ENCODE measurements around the gene ZNF592. TPM values are rescaled to one million over a fixed set of nuclear protein-coding genes. Genes with fewer than 3 reads are reported as not detected.

Gene ZNF592
- total and polyA plus RNA-seq, 11 donors, result 9.7 to 28.6 (median 21.2) TPM

DNA sequence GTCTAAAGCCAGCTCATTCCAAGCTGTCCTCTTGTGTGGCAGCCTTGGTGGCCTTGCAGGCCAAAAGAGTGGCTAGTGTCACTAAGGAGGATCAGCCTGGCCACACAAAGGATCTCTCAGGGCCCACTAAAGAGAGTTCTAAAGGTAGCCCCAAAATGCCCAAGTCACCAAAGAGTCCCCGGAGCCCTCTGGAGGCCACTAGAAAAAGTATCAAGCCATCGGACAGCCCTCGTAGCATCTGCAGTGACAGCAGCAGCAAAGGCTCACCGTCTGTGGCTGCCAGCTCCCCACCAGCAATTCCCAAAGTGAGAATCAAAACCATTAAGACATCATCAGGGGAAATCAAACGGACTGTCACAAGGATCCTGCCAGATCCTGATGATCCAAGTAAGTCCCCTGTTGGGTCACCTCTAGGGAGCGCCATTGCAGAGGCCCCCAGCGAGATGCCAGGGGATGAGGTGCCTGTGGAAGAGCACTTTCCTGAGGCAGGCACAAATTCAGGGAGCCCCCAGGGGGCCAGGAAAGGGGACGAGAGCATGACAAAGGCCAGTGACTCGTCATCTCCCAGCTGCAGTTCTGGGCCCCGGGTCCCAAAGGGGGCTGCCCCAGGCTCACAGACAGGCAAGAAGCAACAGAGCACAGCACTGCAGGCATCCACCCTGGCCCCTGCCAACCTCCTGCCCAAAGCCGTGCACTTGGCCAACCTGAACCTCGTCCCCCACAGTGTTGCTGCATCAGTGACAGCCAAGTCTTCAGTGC, 35.3 kb downstream of the ZNF592 start:
- ATAC-seq (no peak), DNase-seq (no peak)
- Histone ChIP-seq H3K4me1 (peaks cover 3 to 55% (median 35%) of the 10 kb centered on the region in 12 donors), H3K27ac (no peak overlapping the region), H3K9me3 (no peaks in the 10 kb centered on the region), H3K4me3 (no peak overlapping the region), H3K36me3 (peaks cover 0 to 73% (median 58%) of the 10 kb centered on the region in 9 donors), H3K27me3 (no peaks in the 10 kb centered on the region)
- 70 to 79% (median 73%) methylated on average over 9 to 12 of the region's 12 CpGs for WGBS, 4 donors
- intact Hi-C loops (cut with DNase I), result loop anchor here in 2 of 10 donors (10.0 kb wide), 2 partner anchors 59 to 189 kb away; no protein-coding TSS in a partner anchor
- TF ChIP-seq, protein P1, sequence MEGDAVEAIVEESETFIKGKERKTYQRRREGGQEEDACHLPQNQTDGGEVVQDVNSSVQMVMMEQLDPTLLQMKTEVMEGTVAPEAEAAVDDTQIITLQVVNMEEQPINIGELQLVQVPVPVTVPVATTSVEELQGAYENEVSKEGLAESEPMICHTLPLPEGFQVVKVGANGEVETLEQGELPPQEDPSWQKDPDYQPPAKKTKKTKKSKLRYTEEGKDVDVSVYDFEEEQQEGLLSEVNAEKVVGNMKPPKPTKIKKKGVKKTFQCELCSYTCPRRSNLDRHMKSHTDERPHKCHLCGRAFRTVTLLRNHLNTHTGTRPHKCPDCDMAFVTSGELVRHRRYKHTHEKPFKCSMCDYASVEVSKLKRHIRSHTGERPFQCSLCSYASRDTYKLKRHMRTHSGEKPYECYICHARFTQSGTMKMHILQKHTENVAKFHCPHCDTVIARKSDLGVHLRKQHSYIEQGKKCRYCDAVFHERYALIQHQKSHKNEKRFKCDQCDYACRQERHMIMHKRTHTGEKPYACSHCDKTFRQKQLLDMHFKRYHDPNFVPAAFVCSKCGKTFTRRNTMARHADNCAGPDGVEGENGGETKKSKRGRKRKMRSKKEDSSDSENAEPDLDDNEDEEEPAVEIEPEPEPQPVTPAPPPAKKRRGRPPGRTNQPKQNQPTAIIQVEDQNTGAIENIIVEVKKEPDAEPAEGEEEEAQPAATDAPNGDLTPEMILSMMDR (IDR thresholded peaks at IDR 0.05), result no peak
- no peak for TF ChIP-seq POLR2A (IDR thresholded peaks at IDR 0.05)

DNA sequence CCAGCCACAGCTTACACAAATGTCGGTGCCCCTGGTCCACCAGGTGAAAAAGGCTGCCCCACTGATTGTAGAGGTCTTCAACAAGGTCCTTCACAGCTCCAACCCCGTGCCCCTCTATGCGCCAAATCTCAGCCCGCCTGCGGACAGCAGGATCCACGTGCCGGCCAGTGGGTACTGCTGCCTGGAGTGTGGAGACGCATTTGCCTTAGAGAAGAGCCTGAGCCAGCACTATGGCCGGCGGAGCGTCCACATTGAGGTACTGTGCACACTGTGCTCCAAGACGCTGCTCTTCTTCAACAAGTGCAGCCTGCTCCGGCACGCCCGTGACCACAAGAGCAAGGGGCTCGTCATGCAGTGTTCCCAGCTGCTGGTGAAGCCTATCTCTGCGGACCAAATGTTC, 35.9 kb downstream of the ZNF592 start:
- TF ChIP-seq, protein P1 (IDR thresholded peaks at IDR 0.05), result no peak
- no peak for TF ChIP-seq POLR2A (IDR thresholded peaks at IDR 0.05)
- no peaks in the 10 kb centered on the region for H3K9me3 ChIP-seq
- peaks cover 0 to 73% (median 55%) of the 10 kb centered on the region in 9 donors for H3K36me3 ChIP-seq
- intact Hi-C loops (cut with DNase I), result loop anchor here in 2 of 10 donors (10.0 kb wide), 2 partner anchors 59 to 189 kb away; no protein-coding TSS in a partner anchor
- no peaks in the 10 kb centered on the region for H3K27me3 ChIP-seq
- peak in 1 of 4 donors; percentile 27 for ATAC-seq
- no peak for DNase-seq
- H3K27ac ChIP-seq, result peak overlapping the region in 2 of 12 donors; percentile 71 to 77
- H3K4me1 ChIP-seq, result peaks cover 3 to 58% (median 34%) of the 10 kb centered on the region in 12 donors
- WGBS, 4 donors, result 94 to 100% (median 98%) methylated on average over 2 to 17 of the region's 17 CpGs
- no peak overlapping the region for H3K4me3 ChIP-seq

DNA sequence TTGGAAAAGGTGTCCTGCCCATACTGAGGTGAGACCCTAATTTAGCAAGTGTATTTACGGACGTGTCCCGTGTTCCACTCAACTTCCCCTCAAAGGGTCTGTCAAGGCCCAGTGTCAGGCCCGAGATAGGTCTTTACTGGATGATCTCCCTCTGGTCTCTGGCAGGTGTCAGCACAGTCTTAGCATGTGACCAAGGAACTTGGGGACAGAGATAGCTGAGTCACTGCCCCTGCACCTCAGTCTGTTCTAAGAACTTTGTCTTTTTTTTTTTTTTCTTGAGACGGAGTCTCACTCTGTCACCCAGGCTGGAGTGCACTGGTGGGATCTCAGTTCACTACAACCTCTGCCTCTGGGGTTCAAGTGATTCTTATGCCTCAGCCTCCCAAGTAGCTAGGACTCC, 36.7 kb downstream of the ZNF592 start:
- intact Hi-C loops (cut with DNase I), result loop anchor here in 2 of 10 donors (10.0 kb wide), 2 partner anchors 60 to 190 kb away; no protein-coding TSS in a partner anchor
- H3K36me3 ChIP-seq, result peaks cover 0 to 68% (median 53%) of the 10 kb centered on the region in 9 donors
- H3K27ac ChIP-seq, result peak overlapping the region; percentile 22 to 77 (median 62)
- TF ChIP-seq, protein P1 (IDR thresholded peaks at IDR 0.05), result no peak
- no peaks in the 10 kb centered on the region for H3K27me3 ChIP-seq
- H3K4me1 ChIP-seq, result peaks cover 3 to 55% (median 32%) of the 10 kb centered on the region in 12 donors
- H3K4me3 ChIP-seq, result no peak overlapping the region
- ATAC-seq, result no peak
- DNase-seq, result no peak
- no peaks in the 10 kb centered on the region for H3K9me3 ChIP-seq
- 70 to 87% (median 72%) methylated on average over 5 of the region's 5 CpGs for WGBS, 4 donors

DNA sequence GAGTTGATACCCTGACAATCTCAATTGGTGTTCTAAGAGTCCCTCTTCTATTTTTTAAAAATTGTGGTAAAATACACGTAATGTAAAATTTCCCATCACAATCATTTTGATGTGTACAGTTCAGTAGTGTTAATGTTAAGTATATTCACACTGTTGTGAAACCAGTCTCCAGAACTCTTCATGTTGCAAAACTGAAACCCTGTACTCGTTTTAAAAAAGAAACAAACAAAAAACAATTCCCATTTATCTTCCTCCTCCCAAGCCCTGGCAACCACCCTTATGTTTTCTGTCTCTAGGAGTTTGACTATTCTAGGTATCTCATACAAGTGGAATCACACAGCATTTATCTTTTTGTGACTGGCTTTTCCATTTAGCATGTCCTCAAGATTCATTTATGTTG, 40.1 kb downstream of the ZNF592 start:
- Histone ChIP-seq H3K4me3 (no peak overlapping the region), H3K9me3 (no peaks in the 10 kb centered on the region), H3K36me3 (peaks cover 0 to 72% (median 56%) of the 10 kb centered on the region in 9 donors), H3K27ac (no peak overlapping the region), H3K27me3 (no peaks in the 10 kb centered on the region), H3K4me1 (peaks cover 3 to 51% (median 31%) of the 10 kb centered on the region in 12 donors)
- ATAC-seq (no peak), DNase-seq (no peak)
- WGBS, 4 donors, result 51 to 57% (median 53%) methylated on average over 2 of the region's 2 CpGs
- intact Hi-C loops (cut with DNase I), result loop anchor here in 2 of 10 donors (10.0 kb wide), 2 partner anchors 64 to 194 kb away; no protein-coding TSS in a partner anchor
- TF ChIP-seq, protein P1 (IDR thresholded peaks at IDR 0.05), result no peak
- no peak for TF ChIP-seq POLR2A (IDR thresholded peaks at IDR 0.05)

Data from heart left ventricle (tissue), 16 donors.